NCI-H1694 treated with DMSO at 0.1 percent for 48 hours (cell line): ENCODE data around the gene FNDC3B.

Source experiments
- DNase-seq: peaks from one replicate; lab custom pipeline; 2025; lab: John Stamatoyannopoulos, UW

Gene FNDC3B

GRCh38 chr3:172170841-172171240, 131.5 kb downstream of the FNDC3B start:
- no peak for DNase-seq

DNA sequence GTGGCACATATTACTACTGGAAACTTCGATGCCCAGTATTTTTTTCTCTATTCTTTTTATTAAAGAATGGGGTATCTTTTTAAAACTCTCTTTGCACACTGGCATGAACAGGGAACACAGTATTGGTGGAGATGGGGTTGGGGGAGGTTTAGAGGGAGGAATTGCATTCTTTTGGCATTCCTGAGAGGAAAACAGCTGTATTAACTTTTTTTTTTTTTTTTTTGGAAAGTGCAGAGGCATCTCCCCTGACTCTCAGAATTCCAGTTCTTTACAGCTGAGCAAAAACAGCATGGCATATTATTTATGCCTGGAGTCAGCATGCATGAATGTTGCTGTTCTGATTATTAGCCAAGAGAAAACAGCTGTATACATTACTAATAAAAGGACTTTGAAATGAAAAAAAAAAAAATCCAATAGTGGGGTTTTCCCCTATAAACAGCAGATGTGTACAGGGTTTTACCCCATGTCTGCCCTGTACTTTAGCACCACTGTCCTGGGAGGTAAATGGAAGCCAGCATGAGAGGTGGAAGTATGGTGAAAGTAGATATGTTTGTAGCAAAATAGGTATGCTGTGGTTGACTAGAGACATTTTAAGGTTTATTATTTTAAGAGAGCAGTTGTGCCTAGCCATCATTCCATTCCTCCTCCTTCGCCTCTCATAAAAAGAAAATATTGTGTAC, 132.2 kb downstream of the FNDC3B start:
- DNase-seq = no peak

DNA sequence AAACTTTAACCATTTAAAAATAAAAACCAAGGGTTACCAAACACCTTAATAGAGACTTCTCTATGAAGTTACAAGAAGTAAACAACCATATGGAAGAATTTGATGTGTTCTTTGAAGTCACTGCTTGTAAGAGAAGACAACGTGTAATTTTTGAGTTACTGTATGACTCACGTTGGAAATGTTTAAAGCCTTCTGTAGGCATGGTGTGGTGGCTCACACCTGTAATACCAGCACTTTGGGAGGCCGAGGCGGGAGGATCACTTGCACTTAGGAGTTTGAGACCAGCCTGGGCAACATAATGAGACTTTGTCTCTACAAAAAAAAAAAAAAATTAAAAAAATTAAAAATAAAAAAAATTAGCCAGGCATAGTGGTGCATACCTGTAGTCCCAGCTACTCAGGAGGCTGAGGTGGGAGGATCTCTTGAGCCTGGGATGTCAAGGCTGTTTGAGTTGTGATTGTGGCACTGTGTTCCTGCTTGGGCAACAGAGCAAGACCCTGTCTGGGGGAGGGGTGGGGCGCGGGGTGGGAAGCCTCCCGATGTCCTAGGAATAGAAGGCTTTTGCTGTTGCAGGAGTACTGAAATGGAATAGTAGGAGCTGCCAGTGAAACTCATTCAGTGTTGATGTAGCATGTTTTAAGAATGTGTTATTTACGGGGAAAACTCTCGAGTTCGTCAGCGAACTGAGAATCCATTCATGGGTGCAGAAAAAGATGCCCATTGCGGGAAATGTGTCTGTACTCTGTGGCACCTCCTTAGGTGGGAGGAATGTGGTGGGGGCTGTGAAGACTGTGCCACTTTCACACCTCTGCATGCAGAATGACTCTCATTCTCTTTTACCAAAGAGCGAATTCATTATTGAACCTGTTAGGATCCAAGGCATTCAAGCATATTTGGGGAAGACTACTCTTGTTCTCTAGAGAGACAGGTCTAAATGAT, 134.2 kb downstream of the FNDC3B start:
- no peak for DNase-seq

GRCh38 chr3:172174513-172175253, 135.3 kb downstream of the FNDC3B start:
- no peak for DNase-seq

GRCh38 chr3:172175254-172175599, 135.8 kb downstream of the FNDC3B start:
- DNase-seq = no peak

GRCh38 chr3:172176061-172176770, 136.8 kb downstream of the FNDC3B start:
- DNase-seq = no peak

GRCh38 chr3:172177046-172177445, 137.7 kb downstream of the FNDC3B start:
- DNase-seq = no peak

DNA sequence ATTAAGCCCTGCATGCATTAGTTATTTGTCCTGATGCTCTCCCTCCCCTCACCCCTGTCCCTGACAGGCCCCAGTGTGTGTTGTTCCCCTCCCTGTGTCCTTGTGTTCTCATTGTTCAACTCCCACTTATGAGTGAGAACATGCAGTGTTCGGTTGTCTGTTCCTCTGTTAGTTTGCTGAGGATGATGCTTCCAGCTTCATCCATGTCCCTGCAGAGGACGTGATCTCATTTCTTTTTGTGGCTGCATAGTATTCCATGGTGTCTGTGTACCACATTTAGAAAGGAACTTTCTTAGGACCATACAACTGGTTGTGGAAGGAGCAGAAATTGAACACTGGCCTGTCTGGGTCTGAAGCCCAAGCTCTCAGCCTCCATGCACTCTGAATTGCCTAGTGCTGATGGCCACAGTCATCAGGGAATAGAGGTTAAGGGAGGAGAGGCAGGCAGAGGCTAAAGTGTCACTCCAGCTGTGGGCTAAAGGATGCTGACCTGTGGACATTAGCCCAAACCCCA, 138.5 kb downstream of the FNDC3B start:
- no peak for DNase-seq

DNA sequence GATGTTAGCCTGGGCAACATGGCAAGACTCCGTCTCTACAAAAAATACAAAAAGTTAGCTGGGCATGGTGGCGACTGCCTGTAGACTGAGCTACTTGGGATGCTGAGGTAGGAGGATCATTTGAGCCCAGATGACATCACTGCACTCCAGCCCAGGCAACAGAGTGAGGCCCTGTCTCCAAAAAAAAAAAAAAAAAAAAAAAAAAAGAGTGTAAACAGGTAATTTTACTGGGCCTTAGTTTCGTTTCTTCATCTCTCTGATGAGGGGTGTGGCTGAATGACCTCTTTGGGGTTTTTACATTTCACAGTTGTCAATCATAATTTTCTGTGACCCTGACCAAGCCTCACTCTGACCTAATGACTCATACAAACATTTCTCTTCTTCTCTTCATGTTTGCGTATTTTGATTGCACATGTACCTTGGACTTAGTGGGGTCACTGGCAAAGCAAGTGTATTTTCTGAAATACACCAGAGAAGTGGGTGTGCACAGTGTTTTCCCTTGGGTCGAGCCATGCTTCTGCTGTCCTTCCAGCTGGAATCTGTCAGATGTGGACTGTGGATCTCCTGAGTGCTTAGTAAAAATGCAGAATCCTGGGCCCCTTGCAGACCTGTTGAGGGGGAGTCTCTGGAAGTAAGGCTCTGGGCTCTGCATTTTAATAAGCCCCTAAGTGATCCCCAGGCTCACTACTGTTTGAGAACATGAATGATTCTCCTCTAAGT, 140.5 kb downstream of the FNDC3B start:
- no peak for DNase-seq

DNA sequence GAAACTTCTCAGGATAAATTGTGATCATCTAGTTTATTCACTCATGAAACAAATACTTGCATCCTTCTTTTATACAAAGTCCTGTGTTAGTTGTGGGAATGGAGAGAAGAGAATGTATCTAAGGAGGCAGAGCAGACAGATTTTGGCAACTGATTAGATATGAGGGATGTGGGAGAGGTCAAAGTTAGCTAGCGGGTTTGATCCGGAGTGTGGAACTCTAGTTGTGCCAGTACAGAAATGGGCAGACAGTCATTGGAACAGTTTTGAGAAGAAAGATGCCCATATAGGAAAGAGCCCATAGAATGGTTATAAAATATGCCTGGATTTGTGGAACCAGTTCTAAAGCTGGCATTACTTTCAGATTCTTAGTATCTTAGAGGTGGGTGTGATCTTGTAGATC, 141.1 kb downstream of the FNDC3B start:
- no peak for DNase-seq

GRCh38 chr3:172181932-172182586, 142.7 kb downstream of the FNDC3B start:
- DNase-seq = no peak

DNA sequence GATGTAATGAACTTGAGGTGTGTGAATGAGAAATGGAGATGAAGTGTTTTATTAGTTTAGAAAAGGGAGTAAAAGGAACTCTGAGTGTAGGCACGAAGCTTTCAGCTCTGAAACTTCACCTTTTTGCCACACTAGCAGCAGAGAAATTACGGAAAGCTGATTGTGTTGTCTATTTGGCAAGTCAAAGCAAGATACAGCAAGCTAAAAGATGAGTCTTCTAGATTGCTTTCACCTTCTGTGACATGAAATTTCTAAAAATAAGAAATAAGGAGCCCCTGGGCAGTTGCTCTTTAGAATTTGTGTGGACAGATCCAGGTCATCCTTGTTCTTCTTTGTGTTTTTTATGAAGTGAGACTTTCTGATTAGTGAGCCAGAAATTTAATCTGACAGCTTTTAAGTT, 143.4 kb downstream of the FNDC3B start:
- no peak for DNase-seq

- DNase-seq = no peak
Observed at GRCh38 chr3:172184106-172184822, 144.9 kb downstream of the FNDC3B start.

DNA sequence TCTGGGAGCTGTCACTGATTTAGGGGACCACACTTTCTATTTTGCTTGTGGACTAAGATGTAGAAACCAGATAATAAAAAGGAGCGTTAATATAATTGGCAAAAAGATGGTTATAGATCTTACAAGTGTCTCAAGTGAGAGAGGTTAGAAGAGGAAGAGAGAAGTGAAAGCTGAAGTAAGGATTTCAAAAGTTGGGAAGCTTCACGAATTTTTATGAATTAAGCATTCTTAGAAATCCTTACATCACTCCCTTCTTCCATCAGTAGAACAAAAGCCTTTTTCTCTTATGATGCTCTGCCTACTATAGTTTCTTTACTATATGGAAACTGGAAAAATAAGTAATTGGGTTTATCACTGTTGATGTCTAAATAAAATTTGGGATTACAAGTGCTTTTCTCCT, 146.5 kb downstream of the FNDC3B start:
- DNase-seq = no peak

DNA sequence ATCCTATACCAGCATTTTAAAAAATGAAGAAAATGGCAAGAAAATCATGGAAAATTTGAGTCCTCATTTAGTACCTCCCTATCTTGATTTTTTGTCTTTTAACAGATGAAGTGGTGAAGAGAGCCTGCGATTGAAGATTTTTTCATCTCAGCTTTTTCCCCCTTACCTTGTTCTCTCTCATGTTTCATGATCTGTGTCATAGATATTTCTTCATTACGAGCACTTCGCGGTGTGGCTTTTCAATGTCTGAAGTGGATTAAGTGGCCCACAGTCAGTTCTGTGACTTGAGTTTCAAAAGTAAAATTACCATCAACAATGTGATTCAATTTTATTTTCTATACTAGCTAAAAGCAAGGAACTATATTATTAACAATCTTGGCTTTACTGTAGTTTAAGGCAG, 147.2 kb downstream of the FNDC3B start:
- no peak for DNase-seq

DNA sequence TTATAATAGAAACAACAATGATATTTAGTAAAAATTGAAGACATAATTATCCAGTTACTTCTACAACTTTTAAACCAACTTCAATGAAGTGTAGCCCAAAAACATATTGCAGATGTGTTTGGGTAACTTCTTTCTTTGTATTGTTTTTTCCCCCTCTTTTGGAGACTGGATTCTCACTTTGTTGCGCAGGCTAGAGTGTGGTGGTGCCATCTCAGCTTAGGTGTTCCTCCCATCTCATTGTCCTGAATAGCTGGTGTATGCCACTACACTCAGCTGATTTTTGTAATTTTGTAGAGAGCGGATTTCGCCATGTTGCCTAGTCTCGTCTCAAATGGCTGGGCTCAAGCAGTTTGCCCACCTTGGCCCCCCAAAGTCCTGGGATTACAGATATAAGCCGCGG, 148.1 kb downstream of the FNDC3B start:
- no peak for DNase-seq

- DNase-seq = no peak
Observed at GRCh38 chr3:172188511-172188910, 149.1 kb downstream of the FNDC3B start.

DNA sequence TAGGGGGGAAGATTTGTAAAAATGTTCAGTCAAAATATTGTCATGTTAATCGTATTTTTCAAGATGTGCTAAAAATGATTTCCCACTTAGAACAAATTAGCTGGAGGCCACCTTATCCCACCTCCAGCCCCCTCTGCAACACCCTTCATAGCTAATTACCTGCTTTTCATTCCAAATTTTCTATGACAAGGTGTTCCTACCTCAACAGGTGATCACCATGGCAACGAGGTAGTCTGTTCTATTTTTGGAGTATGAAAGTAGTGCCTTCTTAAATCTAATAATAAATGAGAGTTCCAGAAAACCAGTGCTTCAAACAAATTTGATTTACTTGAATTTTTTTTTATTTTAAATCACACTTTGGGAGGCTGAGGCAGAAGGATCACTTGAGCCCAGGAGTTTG, 149.8 kb downstream of the FNDC3B start:
- no peak for DNase-seq

GRCh38 chr3:172189987-172190603, 150.7 kb downstream of the FNDC3B start:
- DNase-seq = no peak

- no peak for DNase-seq
Observed at GRCh38 chr3:172190980-172191379, 151.6 kb downstream of the FNDC3B start.
